Urinary bladder (tissue), 4 donors: Measurements from ENCODE around the gene TENT5C. TPM values are rescaled to one million over a fixed set of nuclear protein-coding genes. Genes with fewer than 3 reads are reported as not detected.
"Not testable (repeated sequence)": the region's sequence is repeated elsewhere in the genome, so short reads cannot be mapped to it uniquely, and the experiment has no call there.

Experiments
- DNase-seq: peaks from one replicate; pipeline ENCODE4 v3.0.0-alpha.2; 2015; ENCODE audit errors: extremely low spot score
- H3K27ac ChIP-seq: one replicate; pipeline ENCODE4 v1.5.1; 2013; ENCODE audit warnings: low read depth, mild to moderate bottlenecking, moderate library complexity
- H3K36me3 ChIP-seq: one replicate; pipeline ENCODE4 v1.6.1; 2013; ENCODE audit warnings: mild to moderate bottlenecking, moderate library complexity; ENCODE audit not compliant: insufficient read depth
- H3K4me1 ChIP-seq: one replicate; pipeline ENCODE4 v1.6.1; 2013; ENCODE audit warnings: mild to moderate bottlenecking, moderate library complexity; ENCODE audit not compliant: insufficient read depth
- H3K4me3 ChIP-seq: one replicate; pipeline ENCODE4 v1.5.1; 2013; ENCODE audit warnings: low read depth, low read length
- WGBS: extraction: QIAGEN DNeasy Blood & Tissue Kit; methylation state at CpG from one replicate; pipeline ENCODE4 v1.1.7; 2013; 5-methylcytosine and 5-hydroxymethylcytosine counted together
- polyA plus RNA-seq: library from polyadenylated mRNA; stranded (reverse); fragments of 200-250 nt; gene quantifications from one replicate; pipeline ENCODE4 v1.2.3, GENCODE V29; 2013
- total RNA-seq: library from RNA; depleted of rRNA; stranded (reverse); fragments of >200 nt; gene quantifications from one replicate; pipeline ENCODE4 v1.2.3, GENCODE V29; 2014
- donor health status: healthy with polysubstance abuse.
- donor health status: healthy.

The TENT5C gene
- 15.4 TPM for total RNA-seq
- polyA plus RNA-seq = 2.3 TPM

GRCh38 chr1:117605774-117606648 lies at the start of gene TENT5C:
Gene TENT5C (plus strand): TSS chr1:117606048. CDS start chr1:117622869, 16,821 bp downstream.
- Histone ChIP-seq H3K4me3 (peak within 1 kb of the TSS; percentile 66), H3K36me3 (no peaks in the 10 kb centered on the region), H3K27ac (peak within 1 kb of the TSS; percentile 80), H3K4me1 (no peaks in the 10 kb centered on the region)
- DNase-seq = peak; percentile 93
- WGBS = under 1% methylated on average over 79 of the region's 79 CpGs

GRCh38 chr1:117556341-117556740 lies 49.5 kb upstream of the TENT5C start:
- H3K4me3 ChIP-seq = no peak overlapping the region
- H3K36me3 ChIP-seq = no peaks in the 10 kb centered on the region
- DNase-seq = no peak
- H3K4me1 ChIP-seq = no peaks in the 10 kb centered on the region
- no peak overlapping the region for H3K27ac ChIP-seq

- Histone ChIP-seq H3K27ac (no peak overlapping the region), H3K4me3 (no peak overlapping the region), H3K4me1 (no peaks in the 10 kb centered on the region), H3K36me3 (no peaks in the 10 kb centered on the region)
- no peak for DNase-seq
Measured at GRCh38 chr1:117556976-117557375, 48.9 kb upstream of the TENT5C start.

GRCh38 chr1:117558451-117558850 lies 47.4 kb upstream of the TENT5C start:
- H3K4me1 ChIP-seq = not testable (repeated sequence)

GRCh38 chr1:117559139-117559538 lies 46.7 kb upstream of the TENT5C start:
- H3K36me3 ChIP-seq = no peaks in the 10 kb centered on the region
- DNase-seq = no peak
- H3K4me3 ChIP-seq = no peak overlapping the region
- WGBS = 91% methylated on average over 3 of the region's 3 CpGs
- H3K4me1 ChIP-seq = no peaks in the 10 kb centered on the region
- H3K27ac ChIP-seq = no peak overlapping the region

More at GRCh38 chr1:117558451-117558850, 47.4 kb upstream of the TENT5C start:
- not testable (repeated sequence) for H3K4me3 ChIP-seq, H3K36me3 ChIP-seq, H3K27ac ChIP-seq, DNase-seq

GRCh38 chr1:117559985-117560384 lies 45.9 kb upstream of the TENT5C start:
- no peaks in the 10 kb centered on the region for H3K4me1 ChIP-seq
- WGBS = 80% methylated on average over 3 of the region's 3 CpGs
- no peak overlapping the region for H3K4me3 ChIP-seq
- no peaks in the 10 kb centered on the region for H3K36me3 ChIP-seq
- no peak for DNase-seq
- no peak overlapping the region for H3K27ac ChIP-seq

GRCh38 chr1:117561071-117561470 lies 44.8 kb upstream of the TENT5C start:
- WGBS = 96% methylated on average over 2 of the region's 2 CpGs
- Histone ChIP-seq H3K4me3 (no peak overlapping the region), H3K36me3 (no peaks in the 10 kb centered on the region), H3K4me1 (no peaks in the 10 kb centered on the region), H3K27ac (no peak overlapping the region)
- DNase-seq = no peak

GRCh38 chr1:117561551-117561950 lies 44.3 kb upstream of the TENT5C start:
- Histone ChIP-seq H3K36me3 (no peaks in the 10 kb centered on the region), H3K4me1 (no peaks in the 10 kb centered on the region), H3K4me3 (no peak overlapping the region), H3K27ac (no peak overlapping the region)
- WGBS = 90% methylated on average over 2 of the region's 2 CpGs
- DNase-seq = no peak

- Histone ChIP-seq H3K4me3 (no peak overlapping the region), H3K4me1 (no peaks in the 10 kb centered on the region), H3K36me3 (no peaks in the 10 kb centered on the region), H3K27ac (no peak overlapping the region)
- 71% methylated on average over 9 of the region's 9 CpGs for WGBS
- peak; percentile 39 for DNase-seq
Measured at GRCh38 chr1:117562581-117563491, 43.0 kb upstream of the TENT5C start.

GRCh38 chr1:117563492-117563875 lies 42.4 kb upstream of the TENT5C start:
- Histone ChIP-seq H3K4me3 (no peak overlapping the region), H3K4me1 (no peaks in the 10 kb centered on the region), H3K27ac (no peak overlapping the region), H3K36me3 (no peaks in the 10 kb centered on the region)
- 87% methylated on average over 4 of the region's 4 CpGs for WGBS
- no peak for DNase-seq

- H3K27ac ChIP-seq = no peak overlapping the region
- DNase-seq = no peak
- 80% methylated on average over 8 of the region's 8 CpGs for WGBS
Measured at GRCh38 chr1:117564227-117565075, 41.4 kb upstream of the TENT5C start.

GRCh38 chr1:117565076-117565556 lies 40.7 kb upstream of the TENT5C start:
- WGBS = 90% methylated on average over 4 of the region's 4 CpGs
- H3K4me3 ChIP-seq = no peak overlapping the region
- H3K4me1 ChIP-seq = no peaks in the 10 kb centered on the region
- no peaks in the 10 kb centered on the region for H3K36me3 ChIP-seq
- DNase-seq = no peak
- no peak overlapping the region for H3K27ac ChIP-seq

More at GRCh38 chr1:117564227-117565075, 41.4 kb upstream of the TENT5C start:
- Histone ChIP-seq H3K4me1 (no peaks in the 10 kb centered on the region), H3K4me3 (no peak overlapping the region), H3K36me3 (no peaks in the 10 kb centered on the region)
